Endodermal cell (in vitro differentiated cells): ENCODE data around the gene HRK. TPM values are rescaled to one million over a fixed set of nuclear protein-coding genes. Genes with fewer than 3 reads are reported as not detected.

Source experiments
- DNase-seq: peaks from one replicate; pipeline ENCODE4 v3.0.0-alpha.2; 2017
- H3K27ac ChIP-seq: 2 replicates; pipeline ENCODE4 v1.5.1; 2013; ENCODE audit warnings: mild to moderate bottlenecking, low read depth, low read length, moderate library complexity
- H3K27me3 ChIP-seq: 2 replicates; pipeline ENCODE4 v1.6.1; 2013; ENCODE audit warnings: mild to moderate bottlenecking, low read length, moderate library complexity; ENCODE audit not compliant: insufficient read depth, control insufficient read depth, poor library complexity, severe bottlenecking
- H3K36me3 ChIP-seq: 2 replicates; pipeline ENCODE4 v1.7.0; 2013; ENCODE audit warnings: mild to moderate bottlenecking, low read length, moderate library complexity; ENCODE audit not compliant: control insufficient read depth, insufficient read depth
- H3K4me1 ChIP-seq: one replicate; pipeline ENCODE4 v1.7.0; 2013; ENCODE audit warnings: low read length; ENCODE audit not compliant: control insufficient read depth, insufficient read depth
- H3K4me3 ChIP-seq: 2 replicates; pipeline ENCODE4 v1.5.1; 2013; ENCODE audit warnings: mild to moderate bottlenecking, low read length, moderate library complexity
- H3K9ac ChIP-seq: 2 replicates; pipeline ENCODE4 v1.6.1; 2013; ENCODE audit warnings: mild to moderate bottlenecking, low read length, moderate library complexity; ENCODE audit not compliant: poor library complexity, severe bottlenecking; ENCODE audit errors: extremely low read depth
- H3K9me3 ChIP-seq: 2 replicates; pipeline ENCODE4 v1.6.1; 2013; ENCODE audit warnings: mild to moderate bottlenecking, low read length, moderate library complexity; ENCODE audit not compliant: control insufficient read depth
- H3K27ac Mint-ChIP-seq: 2 replicates; pipeline ENCODE4 v1.8.0; 2020; ENCODE audit warnings: mixed read lengths
- H3K27me3 Mint-ChIP-seq: 2 replicates; pipeline ENCODE4 v1.8.0; 2021; ENCODE audit warnings: mild to moderate bottlenecking, mixed read lengths; ENCODE audit not compliant: insufficient read depth
- H3K36me3 Mint-ChIP-seq: 2 replicates; pipeline ENCODE4 v1.8.0; 2020; ENCODE audit warnings: low read depth, mixed read lengths
- H3K4me1 Mint-ChIP-seq: 2 replicates; pipeline ENCODE4 v1.8.0; 2020; ENCODE audit warnings: mixed read lengths
- H3K4me3 Mint-ChIP-seq: 2 replicates; pipeline ENCODE4 v1.8.0; 2020; ENCODE audit warnings: mild to moderate bottlenecking, moderate library complexity, mixed read lengths
- H3K9me3 Mint-ChIP-seq: 2 replicates; pipeline ENCODE4 v1.8.0; 2020; ENCODE audit warnings: mild to moderate bottlenecking, mixed read lengths
- CTCF ChIP-seq: fragments of 200-600 bp; sonication (generic); conservative IDR thresholded peaks from 2 replicates; pipeline ENCODE4 v1.5.0; 2021; ENCODE audit warnings: antibody characterized with exemption, mild to moderate bottlenecking
- WGBS, 2 experiments: methylation state at CpG; one replicate each; pipeline versions ENCODE4 v1.1.5 to v1.1.7; 2013; ENCODE audit warnings: missing lambda C conversion rate in 2 of 2, mixed read lengths in 1 of 2; ENCODE audit not compliant: insufficient coverage in 1 of 2, insufficient read length in 1 of 2; 5-methylcytosine and 5-hydroxymethylcytosine counted together
- long read RNA-seq, 4 experiments: library from polyadenylated mRNA in 2 of 4; library from RNA in 1 of 4; library from capped mRNA in 1 of 4; stranded (forward) in 3 of 4; unstranded in 1 of 4; transcript quantifications; one replicate each; pipeline ENCODE4 v2.0.0, GENCODE V29; 2020 to 2021; ENCODE audit warnings: inconsistent platforms in 1 of 4
- polyA plus RNA-seq, 2 experiments: library from polyadenylated mRNA; stranded (reverse); fragments of 50-300 nt; gene quantifications; one replicate each; pipeline ENCODE4 v1.2.3, GENCODE V29; 2013
- total RNA-seq, 2 donors: library from RNA; stranded (reverse); fragmentation: NEBNext Ultra II Directional in 1 of 2; extraction: Animal tissue kit (Norgen Biotek cat#: 25700) in 1 of 2; gene quantifications; 2 replicates in 1 of 2; 3 replicates in 1 of 2; pipeline ENCODE4 v1.2.1, GENCODE V29; 2021

The HRK gene
- total RNA-seq: 1 to 10 TPM; 1.4 to 1.6 TPM
- 1.0 TPM for polyA plus RNA-seq (2013, experiment 1 of 2)
- 0.54 TPM for polyA plus RNA-seq (2013, experiment 2 of 2)
- long read RNA-seq, experiment 1: 0 reads
- long read RNA-seq, experiment 2, full-length matches to known transcripts: 1 of 1 reads
- long read RNA-seq, experiment 2, partial matches to known transcripts: 0 of 1 reads
- long read RNA-seq, experiment 2, other reads (novel, unspliced or antisense): 0 of 1 reads
- long read RNA-seq, experiment 3, full-length matches to known transcripts: 2 of 6 reads
- long read RNA-seq, experiment 3, partial matches to known transcripts: 0 of 6 reads
- long read RNA-seq, experiment 3, other reads (novel, unspliced or antisense): 4 of 6 reads
- long read RNA-seq, experiment 4, partial matches to known transcripts: 0 of 1 reads
- long read RNA-seq, experiment 4, other reads (novel, unspliced or antisense): 1 of 1 reads

GRCh38 chr12:116881325-116881876 is at the start of gene HRK:
Gene HRK, minus strand, starts transcription at chr12:116881441. Its CDS starts 134 bp downstream, at chr12:116881307.
- Mint-ChIP-seq H3K4me3 (peak within 1 kb of the TSS; percentile 66), H3K36me3 (no peaks in the 10 kb centered on the region), H3K27ac (peak within 1 kb of the TSS; percentile 3), H3K4me1 (peaks cover 30% of the 10 kb centered on the region), H3K9me3 (no peaks in the 10 kb centered on the region), H3K27me3 (peaks cover 86% of the 10 kb centered on the region)
- peak; percentile 86 for DNase-seq
- no peak for TF ChIP-seq CTCF
- H3K9ac ChIP-seq: peak within 1 kb of the TSS; percentile 49
- 0% methylated on average over 20 to 43 of the region's 49 CpGs for WGBS, 2 experiments
- no peaks in the 10 kb centered on the region for H3K36me3 ChIP-seq
- peaks cover 11% of the 10 kb centered on the region for H3K4me1 ChIP-seq
- H3K4me3 ChIP-seq: peak within 1 kb of the TSS; percentile 80
- no peak within 1 kb of the TSS for H3K27ac ChIP-seq
- H3K9me3 ChIP-seq: no peaks in the 10 kb centered on the region
- H3K27me3 ChIP-seq: peaks cover 73% of the 10 kb centered on the region

- TF ChIP-seq CTCF: no peak
Observed at GRCh38 chr12:116929885-116930284, 48.6 kb upstream of the HRK start.

GRCh38 chr12:116928504-116928903 is 47.3 kb upstream of the HRK start:
- no peaks in the 10 kb centered on the region for H3K9me3 Mint-ChIP-seq
- peaks cover 26% of the 10 kb centered on the region for H3K36me3 Mint-ChIP-seq

More at GRCh38 chr12:116929885-116930284, 48.6 kb upstream of the HRK start:
- peaks cover 16% of the 10 kb centered on the region for H3K36me3 ChIP-seq
- Mint-ChIP-seq H3K36me3 (peaks cover 36% of the 10 kb centered on the region), H3K27ac (no peak overlapping the region), H3K27me3 (no peaks in the 10 kb centered on the region), H3K4me3 (no peak overlapping the region), H3K4me1 (peaks cover 41% of the 10 kb centered on the region), H3K9me3 (no peaks in the 10 kb centered on the region)
- no peak overlapping the region for H3K27ac ChIP-seq
- no peak overlapping the region for H3K9ac ChIP-seq
- no peaks in the 10 kb centered on the region for H3K9me3 ChIP-seq
- no peaks in the 10 kb centered on the region for H3K27me3 ChIP-seq
- peaks cover 14% of the 10 kb centered on the region for H3K4me1 ChIP-seq
- no peak overlapping the region for H3K4me3 ChIP-seq
- no peak for DNase-seq

More at GRCh38 chr12:116928504-116928903, 47.3 kb upstream of the HRK start:
- 76 to 100% methylated on average over 2 to 5 of the region's 5 CpGs for WGBS, 2 experiments
- Histone ChIP-seq H3K9ac (no peak overlapping the region), H3K27me3 (no peaks in the 10 kb centered on the region), H3K4me3 (no peak overlapping the region), H3K36me3 (peaks cover 12% of the 10 kb centered on the region), H3K4me1 (peaks cover 14% of the 10 kb centered on the region), H3K27ac (no peak overlapping the region), H3K9me3 (no peaks in the 10 kb centered on the region)
- peak overlapping the region; percentile 64 for H3K27ac Mint-ChIP-seq
- peaks cover 39% of the 10 kb centered on the region for H3K4me1 Mint-ChIP-seq
- no peak for TF ChIP-seq CTCF
- no peak overlapping the region for H3K4me3 Mint-ChIP-seq
- H3K27me3 Mint-ChIP-seq: no peaks in the 10 kb centered on the region
- DNase-seq: peak; percentile 54
